ENCODE results near the gene PRDM12.

DNA sequence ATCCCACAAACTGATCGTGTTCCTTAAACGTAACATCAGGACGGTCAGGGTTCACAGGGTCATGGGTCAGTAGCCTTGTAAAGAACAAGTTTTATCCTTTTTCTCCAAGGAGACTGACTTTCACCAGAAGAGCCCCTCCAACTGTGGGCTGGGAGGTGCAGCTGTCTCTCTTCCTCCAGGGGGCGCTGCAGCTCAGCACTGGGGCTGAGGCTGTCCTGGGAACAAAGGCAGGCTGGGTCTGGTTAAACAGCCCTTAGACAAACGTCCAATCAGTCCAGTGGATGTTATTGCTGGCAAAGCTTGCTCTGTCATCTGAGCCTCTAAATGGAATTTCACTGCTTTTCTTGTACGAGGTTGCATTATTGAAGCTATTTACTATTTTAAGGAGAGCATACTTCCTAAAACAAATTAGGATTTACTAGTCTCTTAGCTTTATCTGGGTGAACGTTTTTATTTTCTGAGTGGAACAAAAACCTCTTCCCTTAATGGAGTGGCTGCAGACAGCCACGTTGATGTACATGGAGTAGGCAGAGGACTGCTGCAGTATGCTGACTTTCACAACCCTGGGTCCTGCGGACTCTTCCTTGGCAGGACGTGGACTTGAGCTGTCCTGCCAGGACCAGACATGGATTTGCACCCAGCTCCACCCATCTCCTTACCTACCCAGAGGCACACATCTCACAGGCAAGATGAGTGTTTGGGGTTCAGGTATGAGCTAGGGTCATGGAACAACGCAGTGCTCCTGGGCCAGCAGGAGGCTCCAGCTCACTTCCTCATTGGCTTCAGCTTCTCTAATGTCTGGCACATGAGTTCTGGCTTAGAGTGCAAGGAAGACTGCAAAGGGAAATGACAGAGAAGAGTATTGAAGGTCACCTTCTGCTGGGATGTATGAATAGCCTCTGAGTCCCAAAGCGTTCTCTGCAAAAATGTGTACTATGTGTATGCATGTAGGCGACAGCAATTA is 36.9 kb downstream of the PRDM12 start:
- TF ChIP-seq, protein P1, sequence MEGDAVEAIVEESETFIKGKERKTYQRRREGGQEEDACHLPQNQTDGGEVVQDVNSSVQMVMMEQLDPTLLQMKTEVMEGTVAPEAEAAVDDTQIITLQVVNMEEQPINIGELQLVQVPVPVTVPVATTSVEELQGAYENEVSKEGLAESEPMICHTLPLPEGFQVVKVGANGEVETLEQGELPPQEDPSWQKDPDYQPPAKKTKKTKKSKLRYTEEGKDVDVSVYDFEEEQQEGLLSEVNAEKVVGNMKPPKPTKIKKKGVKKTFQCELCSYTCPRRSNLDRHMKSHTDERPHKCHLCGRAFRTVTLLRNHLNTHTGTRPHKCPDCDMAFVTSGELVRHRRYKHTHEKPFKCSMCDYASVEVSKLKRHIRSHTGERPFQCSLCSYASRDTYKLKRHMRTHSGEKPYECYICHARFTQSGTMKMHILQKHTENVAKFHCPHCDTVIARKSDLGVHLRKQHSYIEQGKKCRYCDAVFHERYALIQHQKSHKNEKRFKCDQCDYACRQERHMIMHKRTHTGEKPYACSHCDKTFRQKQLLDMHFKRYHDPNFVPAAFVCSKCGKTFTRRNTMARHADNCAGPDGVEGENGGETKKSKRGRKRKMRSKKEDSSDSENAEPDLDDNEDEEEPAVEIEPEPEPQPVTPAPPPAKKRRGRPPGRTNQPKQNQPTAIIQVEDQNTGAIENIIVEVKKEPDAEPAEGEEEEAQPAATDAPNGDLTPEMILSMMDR (IDR thresholded peaks at IDR 0.05; ENCODE audit: borderline replicate concordance, extremely low read depth, low read length, poor library complexity, severe bottlenecking), result peak; percentile 86
- TF ChIP-seq EZH2 (IDR thresholded peaks at IDR 0.05; ENCODE audit: borderline replicate concordance, low read depth, low read length, severe bottlenecking), result no peak

All from DND-41 (cell line).